Myocyte (in vitro differentiated cells): ENCODE data around the gene C17orf78. TPM values are rescaled to one million over a fixed set of nuclear protein-coding genes. Genes with fewer than 3 reads are reported as not detected.
"Not testable (repeated sequence)": the region's sequence is repeated elsewhere in the genome, so short reads cannot be mapped to it uniquely, and the experiment has no call there.

Experiments used
- DNase-seq: peaks from one replicate; pipeline ENCODE4 v3.0.0-alpha.2; 2012; ENCODE audit warnings: low read depth
- total RNA-seq: library from RNA; depleted of rRNA; stranded (reverse); fragments of >200 nt; gene quantifications from 2 replicates; pipeline ENCODE4 v1.2.3, GENCODE V29; 2014

Gene C17orf78
- total RNA-seq, 1 donor from 2014 or later, result not detected

GRCh38 chr17:37385474-37385990 is 9.7 kb downstream of the C17orf78 start:
- DNase-seq, result no peak

DNA sequence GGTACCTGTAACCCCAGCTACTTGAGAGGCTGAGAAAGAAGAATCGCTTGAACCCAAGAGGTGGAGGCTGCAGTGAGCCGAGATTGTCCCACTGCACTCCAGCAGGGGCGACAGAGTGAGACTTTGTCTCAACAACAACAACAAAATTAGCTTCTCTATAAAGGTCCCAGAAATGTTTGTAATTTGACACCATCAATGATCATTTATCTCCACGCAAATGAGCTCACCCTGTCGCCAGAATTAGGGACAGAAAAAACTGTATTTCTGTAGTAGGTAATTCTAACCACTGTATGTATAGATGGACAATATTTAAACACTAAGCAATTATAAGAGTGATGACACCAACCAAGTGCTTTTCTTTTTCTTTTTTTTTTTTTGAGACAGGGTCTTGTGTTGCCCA is 10.7 kb downstream of the C17orf78 start:
- DNase-seq, result no peak

DNA sequence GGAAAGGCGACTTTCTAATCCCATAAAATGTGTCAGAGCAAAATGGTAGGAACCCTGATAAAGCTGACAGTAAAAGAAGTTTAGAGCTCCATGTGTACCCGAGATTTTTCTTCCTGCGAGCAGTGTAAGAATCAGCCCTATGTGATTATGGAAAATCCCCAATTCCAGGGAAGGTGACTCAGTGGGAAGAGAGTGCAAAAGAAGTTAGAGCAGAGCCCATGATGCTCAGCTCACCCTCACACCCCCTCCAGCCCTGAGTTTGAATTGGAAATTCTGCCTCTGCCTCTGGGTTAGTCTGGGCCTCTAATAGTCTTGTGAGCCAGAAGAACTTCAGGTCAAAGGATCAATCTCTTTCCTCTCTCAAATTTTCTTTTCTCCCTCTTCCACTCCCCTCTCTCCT is 12.5 kb downstream of the C17orf78 start:
- DNase-seq, result no peak

DNA sequence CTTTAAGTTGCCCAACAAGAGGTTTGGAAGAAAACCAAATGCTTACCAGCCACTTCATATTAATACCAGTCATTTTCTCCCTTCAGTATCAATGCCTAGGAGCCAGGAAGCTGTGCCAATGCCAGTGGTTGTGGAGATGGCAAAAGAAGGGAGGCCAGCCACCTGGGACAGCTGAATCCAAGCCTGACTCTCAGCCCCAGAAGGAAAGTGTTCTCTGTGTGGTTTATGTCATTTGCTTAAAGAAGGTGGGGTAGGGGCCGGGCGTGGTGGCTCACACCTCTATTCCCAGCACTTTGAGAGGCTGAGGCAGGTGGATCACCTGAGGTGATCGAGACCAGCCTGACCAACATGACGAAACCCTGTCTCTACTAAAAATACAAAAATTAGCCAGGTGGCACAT is 13.4 kb downstream of the C17orf78 start:
- DNase-seq, result no peak

DNA sequence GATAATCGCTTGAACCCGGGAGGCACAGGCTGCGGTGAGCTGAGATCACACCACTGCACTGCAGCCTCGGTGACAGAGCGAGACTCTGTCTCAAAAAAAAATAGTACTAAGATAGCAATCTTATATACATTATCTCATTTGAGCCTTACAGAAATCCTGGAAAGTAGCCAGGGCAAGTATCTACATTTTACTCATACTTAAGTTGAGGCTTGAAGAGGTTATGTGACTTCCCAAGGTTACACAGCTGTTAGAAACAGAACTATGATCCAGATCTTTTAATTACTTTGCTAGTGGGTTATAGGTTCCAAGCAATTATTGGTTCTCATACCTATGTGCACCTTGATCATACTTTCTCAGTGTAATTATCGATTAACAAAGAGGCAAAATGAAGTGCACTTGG is 15.4 kb downstream of the C17orf78 start:
- no peak for DNase-seq

- DNase-seq, result peak; percentile 65
These were observed 16.3 kb downstream of the C17orf78 start for GRCh38 chr17:37392024-37392590.

DNA sequence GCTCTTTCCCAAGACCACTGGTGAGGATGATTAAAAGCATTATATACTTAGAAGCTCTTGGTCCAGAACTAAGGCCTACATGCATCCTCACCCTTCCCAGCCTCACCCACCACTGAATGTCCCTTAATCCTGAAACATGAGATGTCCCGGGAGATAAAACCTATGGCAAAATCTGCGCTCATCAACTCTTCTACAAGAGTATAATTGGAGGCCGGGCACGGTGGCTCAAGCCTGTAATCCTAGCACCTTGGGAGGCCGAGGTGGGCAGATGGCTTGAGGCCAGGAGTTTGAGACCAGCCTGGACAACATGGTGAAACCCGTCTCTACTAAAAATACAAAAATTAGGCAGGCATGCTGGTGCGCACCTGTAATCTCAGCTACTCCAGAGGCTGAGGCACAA is 17.6 kb downstream of the C17orf78 start:
- no peak for DNase-seq

GRCh38 chr17:37399265-37399803 is 23.5 kb downstream of the C17orf78 start:
- no peak for DNase-seq

DNA sequence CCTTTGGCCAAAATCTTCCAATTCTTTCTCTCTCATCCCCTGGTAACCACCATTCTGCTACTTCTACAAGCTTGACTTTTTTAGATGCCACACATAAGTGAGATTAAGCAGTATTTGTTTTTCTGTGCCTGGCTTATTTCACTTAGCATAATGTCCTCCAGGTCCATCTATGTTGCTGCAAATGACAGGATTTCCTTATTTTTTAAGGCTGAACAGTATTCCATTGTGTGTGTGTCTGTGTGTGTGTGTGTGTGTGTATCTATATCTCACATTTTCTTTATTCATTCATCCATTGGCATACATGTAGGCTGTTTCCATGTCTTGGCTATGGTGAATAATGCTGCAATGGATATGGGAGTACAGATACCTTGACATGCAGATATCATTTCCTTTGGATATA is 24.7 kb downstream of the C17orf78 start:
- no peak for DNase-seq

DNA sequence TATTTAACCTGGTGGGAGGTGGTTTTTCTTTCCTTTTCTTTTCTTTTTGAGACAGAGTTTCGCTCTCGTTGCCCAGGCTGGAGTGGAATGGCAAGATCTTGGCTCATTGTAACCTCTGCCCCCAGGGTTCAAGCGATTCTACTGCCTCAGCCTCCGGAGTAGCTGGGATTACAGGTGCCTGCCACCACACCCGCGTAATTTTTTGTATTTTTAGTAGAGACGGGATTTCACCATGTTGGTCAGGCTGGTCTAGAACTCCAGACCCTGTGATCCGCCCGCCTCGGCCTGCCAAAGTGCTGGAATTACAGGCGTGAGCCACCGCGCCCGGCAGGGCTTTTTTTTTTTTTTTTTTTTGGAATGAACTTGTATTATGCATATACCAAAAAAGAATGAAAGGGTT is 29.7 kb downstream of the C17orf78 start:
- DNase-seq, result not testable (repeated sequence)

DNA sequence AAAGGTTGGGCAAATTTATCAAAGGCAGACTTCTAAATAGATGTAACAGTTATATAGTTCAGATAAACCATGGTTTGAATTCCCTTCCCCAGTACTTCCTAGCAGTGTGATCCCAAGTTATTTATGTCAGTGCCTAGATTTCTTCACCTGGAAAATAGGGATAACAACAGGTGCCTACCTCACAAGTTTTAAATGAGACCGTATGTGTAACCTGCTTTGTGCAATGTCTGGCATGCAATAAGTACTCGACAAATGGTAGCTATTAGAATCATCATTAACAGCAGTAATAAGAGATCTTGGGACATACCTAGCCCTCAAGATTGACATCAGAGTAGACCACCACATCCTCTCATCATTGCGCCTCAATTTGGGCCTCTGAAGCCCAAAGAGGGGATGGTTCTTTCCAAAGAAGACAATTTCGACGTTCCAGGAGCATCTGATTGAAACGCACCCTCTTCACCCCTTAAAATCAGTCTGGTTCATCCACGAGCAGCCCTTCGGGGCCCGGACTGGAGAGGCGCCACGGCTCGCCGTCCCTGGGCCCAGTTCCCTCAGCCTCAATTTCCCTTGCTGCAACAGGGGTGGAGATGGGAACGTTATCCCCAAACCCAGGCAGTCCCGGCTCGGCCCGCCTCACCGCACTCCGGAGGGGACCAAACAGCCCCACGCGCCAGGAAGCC is 30.3 kb downstream of the C17orf78 start:
- DNase-seq, result peak; percentile 16

GRCh38 chr17:37406635-37407461 is 31.1 kb downstream of the C17orf78 start, which contains the start of the genes ACACA and TADA2A:
TSS of gene ACACA (minus strand) at chr17:37406836. CDS start at chr17:37406299, 537 bp downstream.
TSS of gene TADA2A (plus strand) at chr17:37406886. CDS start at chr17:37411366, 4,480 bp downstream.
- DNase-seq, result peak; percentile 80

- DNase-seq, result not testable (repeated sequence)
These were observed 32.3 kb downstream of the C17orf78 start for GRCh38 chr17:37408145-37408479.

- no peak for DNase-seq
These were observed 34.6 kb downstream of the C17orf78 start for GRCh38 chr17:37410357-37410756.

DNA sequence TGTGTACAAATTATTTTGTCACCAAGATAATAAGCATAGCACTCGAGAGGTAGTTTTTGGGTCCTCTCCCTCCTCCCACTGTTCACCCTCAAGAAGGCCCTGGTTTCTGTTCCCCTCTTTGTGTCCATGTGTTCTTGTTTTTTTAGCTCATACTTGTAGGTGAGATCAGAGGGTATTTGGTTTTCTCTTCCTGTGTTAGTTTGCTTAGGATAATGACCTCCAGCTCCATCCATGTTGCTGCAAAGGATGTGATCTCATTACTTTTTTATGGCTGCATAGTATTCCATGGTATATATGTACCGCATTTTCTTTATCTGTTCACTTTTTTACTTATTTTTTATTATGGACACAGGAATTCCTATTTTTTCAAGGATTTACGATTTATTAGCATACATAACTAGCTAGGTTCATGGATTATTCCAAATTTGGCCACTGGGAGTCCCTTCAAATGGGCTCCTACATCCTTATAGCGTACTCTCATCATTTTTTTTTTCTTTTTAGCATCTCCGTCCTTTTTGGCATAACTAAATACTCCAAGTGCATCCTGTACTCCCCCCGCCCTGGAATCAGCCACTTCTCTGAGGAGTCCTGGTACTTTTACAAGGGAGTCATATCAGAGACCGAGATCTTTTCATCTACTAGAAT is 38.2 kb downstream of the C17orf78 start:
- no peak for DNase-seq

GRCh38 chr17:37417852-37418251 is 42.1 kb downstream of the C17orf78 start:
- DNase-seq, result no peak

- DNase-seq, result no peak
These were observed 47.3 kb downstream of the C17orf78 start for GRCh38 chr17:37422971-37423625.

DNA sequence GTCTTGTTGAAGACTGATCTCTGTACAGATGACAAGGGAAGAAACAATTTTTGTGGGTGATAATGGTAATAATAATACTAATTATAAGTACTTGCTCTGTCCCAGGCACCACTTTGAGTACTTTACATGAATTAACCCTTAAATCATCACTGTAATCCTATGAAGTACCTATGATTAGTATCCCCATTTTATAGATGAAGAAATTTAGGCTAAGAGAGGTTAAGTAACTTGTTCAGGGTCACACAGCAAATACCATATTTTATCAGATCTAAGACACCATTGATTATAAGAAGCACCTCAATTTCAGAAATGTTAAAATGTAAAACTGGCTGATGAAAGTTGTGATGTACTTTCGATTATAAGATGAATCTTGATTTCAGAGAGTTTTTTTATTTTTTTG is 49.5 kb downstream of the C17orf78 start:
- DNase-seq, result no peak

DNA sequence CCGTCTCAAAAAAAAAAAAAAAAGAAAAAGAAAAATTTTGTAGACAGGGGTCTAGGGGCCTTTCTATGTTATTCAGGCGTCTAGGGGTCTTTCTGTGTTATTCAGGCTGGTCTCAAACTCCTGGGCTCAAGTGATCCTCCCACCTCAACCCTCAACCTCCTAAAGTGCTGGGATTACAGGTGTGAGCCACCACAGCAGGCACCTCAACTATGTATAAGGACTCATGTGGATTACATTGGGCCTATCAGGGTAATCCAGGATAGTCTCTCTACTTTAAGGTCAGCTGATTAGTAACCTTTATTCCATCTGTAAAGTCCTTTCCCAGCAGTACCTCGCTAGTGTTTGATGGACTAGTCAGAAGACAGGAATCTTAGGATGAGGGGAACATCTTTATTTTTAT is 53.3 kb downstream of the C17orf78 start:
- no peak for DNase-seq

DNA sequence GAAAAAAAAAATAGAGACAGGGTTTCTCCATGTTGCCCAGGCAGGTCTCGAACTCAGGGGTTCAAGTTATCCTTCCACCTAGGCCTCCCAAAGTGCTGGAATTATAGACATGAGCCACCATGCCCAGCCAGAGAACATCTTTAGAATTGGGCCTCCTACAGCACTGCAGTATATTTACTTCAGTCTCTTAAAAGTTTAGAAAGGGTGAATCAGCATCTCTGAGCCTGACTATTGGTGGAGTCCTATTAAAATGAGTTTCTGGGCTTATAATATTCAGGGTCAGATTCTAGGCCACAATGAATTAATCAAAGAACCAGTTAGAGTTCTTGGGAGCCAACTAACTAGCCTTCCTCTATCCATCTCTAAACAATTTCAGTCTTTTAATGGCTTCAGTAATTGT is 53.7 kb downstream of the C17orf78 start:
- no peak for DNase-seq
